Measurements from ENCODE around the gene RNASE9.
"Not testable (repeated sequence)": the region's sequence is repeated elsewhere in the genome, so short reads cannot be mapped to it uniquely, and the experiment has no call there.

The RNASE9 gene

GRCh38 chr14:20597108-20597507 lies 36.3 kb upstream of the RNASE9 start:
- Histone ChIP-seq H3K9me3 (ENCODE audit: low read length) (no peaks in the 10 kb centered on the region), H3K4me1 (ENCODE audit: insufficient read depth, low read length) (no peaks in the 10 kb centered on the region), H3K4me3 (ENCODE audit: low read depth in 1 of 2, low read length in 2 of 2) (no peak overlapping the region), H3K36me3 (ENCODE audit: insufficient read depth, low read length) (no peaks in the 10 kb centered on the region), H3K27me3 (ENCODE audit: control insufficient read depth in 1 of 2, insufficient read depth in 2 of 2, low read length in 2 of 2) (no peaks in the 10 kb centered on the region), H3K27ac (ENCODE audit: low read depth, low read length) (no peak overlapping the region), H3K9ac (ENCODE audit: low read length) (no peak overlapping the region)

- H3K9ac ChIP-seq (ENCODE audit: low read length); H3K4me1 ChIP-seq (ENCODE audit: insufficient read depth, low read length); H3K9me3 ChIP-seq (ENCODE audit: low read length); H3K27ac ChIP-seq (ENCODE audit: low read depth, low read length); H3K27me3 ChIP-seq (ENCODE audit: control insufficient read depth in 1 of 2, insufficient read depth in 2 of 2, low read length in 2 of 2); H3K36me3 ChIP-seq (ENCODE audit: insufficient read depth, low read length); H3K4me3 ChIP-seq (ENCODE audit: low read depth in 1 of 2, low read length in 2 of 2): not testable (repeated sequence)
These were observed 34.9 kb upstream of the RNASE9 start for GRCh38 chr14:20595726-20596125.

DNA sequence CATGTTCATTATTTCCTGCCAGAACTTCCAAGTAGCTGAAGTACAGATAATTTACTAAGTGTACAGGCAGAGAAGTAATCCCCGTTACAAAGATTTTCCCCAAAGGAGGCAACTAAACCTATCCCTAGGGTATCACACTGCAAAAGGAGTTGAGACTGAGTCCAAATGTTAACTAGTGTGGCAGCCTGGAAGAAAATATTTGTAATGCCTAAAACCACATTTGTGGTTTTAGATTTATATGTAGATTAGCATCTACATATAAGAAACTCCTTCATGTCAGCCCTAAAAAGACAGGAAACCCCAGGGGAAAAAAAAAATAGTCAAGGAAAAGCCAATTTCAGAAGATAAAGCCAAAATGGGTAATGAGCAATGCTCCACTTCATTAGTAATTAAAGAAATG lies 31.7 kb upstream of the RNASE9 start:
- no peak overlapping the region for H3K27ac ChIP-seq (ENCODE audit: low read depth, low read length)

DNA sequence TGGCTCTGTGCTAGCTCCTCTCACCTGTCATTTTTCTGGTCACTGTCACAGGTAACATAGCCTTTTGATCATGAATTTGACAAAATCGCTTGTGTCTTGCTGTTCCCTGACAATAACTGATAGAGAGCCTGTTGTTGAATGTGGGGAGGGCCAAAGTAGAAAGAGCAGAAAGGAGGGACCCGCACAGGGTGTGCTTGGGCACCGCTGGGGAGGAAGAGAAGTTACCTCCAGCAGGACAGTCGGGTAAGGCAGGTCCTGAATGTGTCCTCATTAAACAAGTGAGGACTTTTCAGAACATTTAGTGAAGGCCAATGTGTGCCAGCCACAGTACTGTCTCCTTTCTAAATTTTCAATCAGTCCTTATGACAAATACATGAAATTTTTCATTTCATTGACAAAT lies 30.4 kb upstream of the RNASE9 start, which contains the start of gene RNASE12:
TSS of gene RNASE12 (minus strand) at position 142 of the 400 bp plus-strand sequence. CDS start 653 bp downstream, outside the sequence.
- Histone ChIP-seq H3K9me3 (ENCODE audit: low read length) (no peaks in the 10 kb centered on the region), H3K27me3 (ENCODE audit: control insufficient read depth in 1 of 2, insufficient read depth in 2 of 2, low read length in 2 of 2) (no peaks in the 10 kb centered on the region), H3K36me3 (ENCODE audit: insufficient read depth, low read length) (no peaks in the 10 kb centered on the region), H3K27ac (ENCODE audit: low read depth, low read length) (no peak within 1 kb of the TSS), H3K9ac (ENCODE audit: low read length) (no peak within 1 kb of the TSS), H3K4me1 (ENCODE audit: insufficient read depth, low read length) (no peaks in the 10 kb centered on the region), H3K4me3 (ENCODE audit: low read depth in 1 of 2, low read length in 2 of 2) (no peak within 1 kb of the TSS)

More for the DNA sequence above, 31.7 kb upstream of the RNASE9 start:
- no peak overlapping the region for H3K4me3 ChIP-seq (ENCODE audit: low read depth in 1 of 2, low read length in 2 of 2)
- H3K9ac ChIP-seq (ENCODE audit: low read length), result no peak overlapping the region
- no peaks in the 10 kb centered on the region for H3K9me3 ChIP-seq (ENCODE audit: low read length)
- H3K36me3 ChIP-seq (ENCODE audit: insufficient read depth, low read length), result no peaks in the 10 kb centered on the region
- H3K4me1 ChIP-seq (ENCODE audit: insufficient read depth, low read length), result no peaks in the 10 kb centered on the region
- H3K27me3 ChIP-seq (ENCODE audit: control insufficient read depth in 1 of 2, insufficient read depth in 2 of 2, low read length in 2 of 2), result no peaks in the 10 kb centered on the region

- H3K4me3 ChIP-seq (ENCODE audit: low read depth in 1 of 2, low read length in 2 of 2), result no peak within 1 kb of the TSS
- no peaks in the 10 kb centered on the region for H3K36me3 ChIP-seq (ENCODE audit: insufficient read depth, low read length)
- H3K4me1 ChIP-seq (ENCODE audit: insufficient read depth, low read length), result no peaks in the 10 kb centered on the region
- no peak within 1 kb of the TSS for H3K27ac ChIP-seq (ENCODE audit: low read depth, low read length)
- H3K27me3 ChIP-seq (ENCODE audit: control insufficient read depth in 1 of 2, insufficient read depth in 2 of 2, low read length in 2 of 2), result no peaks in the 10 kb centered on the region
- no peak within 1 kb of the TSS for H3K9ac ChIP-seq (ENCODE audit: low read length)
- no peaks in the 10 kb centered on the region for H3K9me3 ChIP-seq (ENCODE audit: low read length)
These were observed 26.8 kb upstream of the RNASE9 start, which contains the start of gene RNASE11 for GRCh38 chr14:20587489-20588154. TSS of gene RNASE11 (minus strand) at chr14:20588001.

DNA sequence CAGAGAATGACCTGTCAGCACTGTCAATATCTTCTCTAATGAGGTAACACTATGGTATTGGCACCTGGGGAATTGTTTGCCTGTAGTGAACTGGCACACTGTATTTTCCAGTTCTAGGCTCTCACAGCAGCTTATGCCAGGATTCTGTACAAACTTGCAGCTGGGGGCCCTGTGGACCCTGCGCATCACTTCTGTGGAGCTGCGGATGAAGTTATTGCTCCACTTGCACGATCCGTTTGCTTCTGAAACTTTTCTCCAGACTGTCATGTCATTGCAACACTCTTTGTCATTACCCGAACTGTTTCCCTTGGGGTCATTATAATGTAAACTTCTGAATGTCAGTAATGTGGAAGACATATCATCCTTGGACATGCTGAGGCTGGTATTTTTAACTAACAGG lies 23.1 kb upstream of the RNASE9 start:
- Histone ChIP-seq H3K4me3 (ENCODE audit: low read depth in 1 of 2, low read length in 2 of 2) (no peak overlapping the region), H3K27ac (ENCODE audit: low read depth, low read length) (no peak overlapping the region), H3K4me1 (ENCODE audit: insufficient read depth, low read length) (no peaks in the 10 kb centered on the region), H3K27me3 (ENCODE audit: control insufficient read depth in 1 of 2, insufficient read depth in 2 of 2, low read length in 2 of 2) (no peaks in the 10 kb centered on the region), H3K9ac (ENCODE audit: low read length) (no peak overlapping the region), H3K9me3 (ENCODE audit: low read length) (no peaks in the 10 kb centered on the region), H3K36me3 (ENCODE audit: insufficient read depth, low read length) (no peaks in the 10 kb centered on the region)

GRCh38 chr14:20583142-20583541 lies 22.3 kb upstream of the RNASE9 start:
- H3K9me3 ChIP-seq (ENCODE audit: low read length), result no peaks in the 10 kb centered on the region
- H3K9ac ChIP-seq (ENCODE audit: low read length), result no peak overlapping the region
- no peak overlapping the region for H3K27ac ChIP-seq (ENCODE audit: low read depth, low read length)
- no peaks in the 10 kb centered on the region for H3K36me3 ChIP-seq (ENCODE audit: insufficient read depth, low read length)
- H3K27me3 ChIP-seq (ENCODE audit: control insufficient read depth in 1 of 2, insufficient read depth in 2 of 2, low read length in 2 of 2), result no peaks in the 10 kb centered on the region
- no peak overlapping the region for H3K4me3 ChIP-seq (ENCODE audit: low read depth in 1 of 2, low read length in 2 of 2)
- H3K4me1 ChIP-seq (ENCODE audit: insufficient read depth, low read length), result no peaks in the 10 kb centered on the region

GRCh38 chr14:20580242-20580641 lies 19.4 kb upstream of the RNASE9 start:
- no peaks in the 10 kb centered on the region for H3K36me3 ChIP-seq (ENCODE audit: insufficient read depth, low read length)
- H3K4me1 ChIP-seq (ENCODE audit: insufficient read depth, low read length), result no peaks in the 10 kb centered on the region
- no peaks in the 10 kb centered on the region for H3K9me3 ChIP-seq (ENCODE audit: low read length)
- no peaks in the 10 kb centered on the region for H3K27me3 ChIP-seq (ENCODE audit: control insufficient read depth in 1 of 2, insufficient read depth in 2 of 2, low read length in 2 of 2)
- no peak overlapping the region for H3K27ac ChIP-seq (ENCODE audit: low read depth, low read length)
- no peak overlapping the region for H3K4me3 ChIP-seq (ENCODE audit: low read depth in 1 of 2, low read length in 2 of 2)
- no peak overlapping the region for H3K9ac ChIP-seq (ENCODE audit: low read length)

DNA sequence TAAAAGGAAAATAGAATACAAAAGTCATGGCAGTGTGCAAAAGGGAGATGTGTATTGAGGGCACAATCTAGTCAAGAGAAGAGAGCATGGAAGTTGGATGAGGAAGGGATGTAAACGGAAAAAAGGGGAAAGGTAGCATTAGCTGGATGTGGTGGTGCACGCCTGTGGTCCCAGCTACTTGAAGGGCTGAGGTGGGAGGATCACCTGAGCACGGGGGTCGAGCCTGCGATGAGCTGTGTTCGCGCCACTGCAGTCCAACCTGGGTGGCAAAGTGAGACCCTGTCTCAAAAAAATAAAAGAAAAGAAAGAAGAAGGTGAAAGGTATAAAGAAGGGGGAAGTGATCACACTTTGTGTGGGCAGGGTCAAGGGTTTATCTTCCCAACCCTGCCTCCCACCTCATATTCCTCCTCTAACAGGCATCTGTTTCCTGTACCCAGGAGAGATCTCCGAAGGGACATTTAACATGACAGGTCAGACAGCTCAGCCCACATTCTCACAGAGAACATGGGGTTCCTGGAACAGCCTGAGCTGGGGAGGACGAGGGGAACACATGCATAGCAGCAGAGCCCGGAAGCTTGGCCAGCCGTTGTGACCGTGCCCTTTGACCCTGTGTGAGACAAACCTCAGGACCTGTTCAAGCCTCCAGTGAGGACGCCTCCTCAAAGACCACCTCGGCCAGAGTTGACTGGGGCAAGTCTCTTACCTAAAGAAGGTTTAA lies 18.1 kb upstream of the RNASE9 start:
- no peaks in the 10 kb centered on the region for H3K4me1 ChIP-seq (ENCODE audit: insufficient read depth, low read length)
- no peak overlapping the region for H3K9ac ChIP-seq (ENCODE audit: low read length)
- no peak overlapping the region for H3K4me3 ChIP-seq (ENCODE audit: low read depth in 1 of 2, low read length in 2 of 2)
- no peaks in the 10 kb centered on the region for H3K9me3 ChIP-seq (ENCODE audit: low read length)
- no peaks in the 10 kb centered on the region for H3K27me3 ChIP-seq (ENCODE audit: control insufficient read depth in 1 of 2, insufficient read depth in 2 of 2, low read length in 2 of 2)
- no peak overlapping the region for H3K27ac ChIP-seq (ENCODE audit: low read depth, low read length)
- no peaks in the 10 kb centered on the region for H3K36me3 ChIP-seq (ENCODE audit: insufficient read depth, low read length)

DNA sequence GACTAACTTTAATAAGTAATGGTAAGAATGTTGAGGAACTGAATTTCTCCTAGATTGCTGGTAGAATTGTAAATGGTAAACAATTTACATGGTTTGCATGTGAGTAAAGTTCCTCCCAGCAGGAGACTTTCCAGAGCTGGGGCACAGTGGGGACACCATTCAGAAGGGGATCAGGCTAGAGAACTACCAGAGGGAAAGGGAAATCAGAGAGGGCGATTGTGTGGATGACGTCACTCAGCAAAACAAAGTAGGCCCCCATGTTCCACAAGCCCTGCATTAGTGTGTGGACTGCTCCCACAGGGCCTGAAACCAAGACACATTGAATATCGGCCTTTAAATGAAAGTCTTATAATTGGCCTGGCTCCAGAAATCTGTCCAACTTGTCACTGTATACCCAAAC lies 17.5 kb upstream of the RNASE9 start:
- Histone ChIP-seq H3K9me3 (ENCODE audit: low read length) (no peaks in the 10 kb centered on the region), H3K4me1 (ENCODE audit: insufficient read depth, low read length) (no peaks in the 10 kb centered on the region), H3K36me3 (ENCODE audit: insufficient read depth, low read length) (no peaks in the 10 kb centered on the region), H3K4me3 (ENCODE audit: low read depth in 1 of 2, low read length in 2 of 2) (no peak overlapping the region), H3K27ac (ENCODE audit: low read depth, low read length) (no peak overlapping the region), H3K27me3 (ENCODE audit: control insufficient read depth in 1 of 2, insufficient read depth in 2 of 2, low read length in 2 of 2) (no peaks in the 10 kb centered on the region), H3K9ac (ENCODE audit: low read length) (no peak overlapping the region)

DNA sequence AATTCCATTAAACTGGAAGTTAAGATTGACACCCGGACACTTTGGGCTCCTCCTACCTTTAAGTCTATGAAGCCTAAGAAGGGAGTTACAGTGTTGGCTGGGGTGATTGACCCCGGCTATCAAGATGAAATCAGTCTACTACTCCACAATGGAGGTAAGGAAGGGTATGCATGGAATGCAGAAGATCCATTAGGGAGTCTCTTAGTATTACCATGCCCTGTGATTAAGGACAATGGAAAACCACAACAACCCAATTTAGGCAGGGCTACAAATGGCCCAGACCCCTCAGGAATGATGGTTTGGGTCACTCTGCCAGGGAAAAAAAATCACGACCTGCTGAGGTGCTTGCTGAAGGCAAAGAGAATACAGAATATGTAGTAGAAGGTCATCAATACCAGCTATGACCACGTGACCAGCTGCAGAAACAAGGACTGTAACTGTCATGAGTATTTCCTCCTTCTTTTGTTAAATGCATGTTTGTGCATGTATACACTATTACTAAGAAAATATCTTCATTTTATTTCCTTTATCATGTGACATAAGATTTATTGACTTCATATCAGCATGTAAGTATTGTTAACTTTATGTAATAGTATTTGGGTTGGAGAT lies 11.6 kb upstream of the RNASE9 start:
- not testable (repeated sequence) for H3K4me3 ChIP-seq (ENCODE audit: low read depth in 1 of 2, low read length in 2 of 2); H3K27ac ChIP-seq (ENCODE audit: low read depth, low read length); H3K27me3 ChIP-seq (ENCODE audit: control insufficient read depth in 1 of 2, insufficient read depth in 2 of 2, low read length in 2 of 2); H3K36me3 ChIP-seq (ENCODE audit: insufficient read depth, low read length); H3K9me3 ChIP-seq (ENCODE audit: low read length); H3K4me1 ChIP-seq (ENCODE audit: insufficient read depth, low read length); H3K9ac ChIP-seq (ENCODE audit: low read length)

Data from muscle layer of colon (tissue), 2 donors.